ENCODE data around the gene TMIGD3. TPM values are rescaled to one million over a fixed set of nuclear protein-coding genes. Genes with fewer than 3 reads are reported as not detected.

The TMIGD3 gene
- total RNA-seq, 1 experiment from 2014 or later: not detected

- no peak for DNase-seq (ENCODE audit: unreplicated experiment)
- BruUV-seq (replicated peaks): no TSS peak
- CTCF ChIA-PET: interaction anchor here (0.7 kb wide), 1 partner anchor 991 kb away, joined by 3 read pairs; no protein-coding TSS in a partner anchor
- H3K27me3 Mint-ChIP-seq (ENCODE audit: insufficient read depth, unreplicated experiment): no peaks in the 10 kb centered on the region
- POLR2A ChIA-PET: interaction anchor here (0.6 kb wide), 1 partner anchor 328 kb away, joined by 3 read pairs; the partner anchor contains the start of genes CEPT1 and DRAM2
- H3K4me3 Mint-ChIP-seq (ENCODE audit: unreplicated experiment): no peak overlapping the region
- H3K4me1 Mint-ChIP-seq (ENCODE audit: insufficient read depth, unreplicated experiment): no peaks in the 10 kb centered on the region
- H3K36me3 Mint-ChIP-seq (ENCODE audit: insufficient read depth, unreplicated experiment): no peaks in the 10 kb centered on the region
- no peak for TF ChIP-seq CTCF (IDR thresholded peaks at IDR 0.05; ENCODE audit: unreplicated experiment)
- no peaks in the 10 kb centered on the region for H3K9me3 Mint-ChIP-seq (ENCODE audit: unreplicated experiment)
- intact Hi-C loops (cut with micrococcal nuclease): no loop called here
- no peak overlapping the region for H3K27ac Mint-ChIP-seq (ENCODE audit: low read depth, unreplicated experiment)
Measured at GRCh38 chr1:111467865-111468716, 35.3 kb downstream of the TMIGD3 start.

- intact Hi-C loops (cut with micrococcal nuclease): no loop called here
- no peaks in the 10 kb centered on the region for H3K4me1 Mint-ChIP-seq (ENCODE audit: insufficient read depth, unreplicated experiment)
- H3K27ac Mint-ChIP-seq (ENCODE audit: low read depth, unreplicated experiment): no peak overlapping the region
- TF ChIP-seq CTCF (IDR thresholded peaks at IDR 0.05; ENCODE audit: unreplicated experiment): no peak
- no peak for DNase-seq (ENCODE audit: unreplicated experiment)
- no peaks in the 10 kb centered on the region for H3K27me3 Mint-ChIP-seq (ENCODE audit: insufficient read depth, unreplicated experiment)
- no peaks in the 10 kb centered on the region for H3K9me3 Mint-ChIP-seq (ENCODE audit: unreplicated experiment)
- CTCF ChIA-PET: no interaction called here
- H3K36me3 Mint-ChIP-seq (ENCODE audit: insufficient read depth, unreplicated experiment): peaks cover 7% of the 10 kb centered on the region
- BruUV-seq (replicated peaks): no TSS peak
- POLR2A ChIA-PET: no interaction called here
- no peak overlapping the region for H3K4me3 Mint-ChIP-seq (ENCODE audit: unreplicated experiment)
Measured at GRCh38 chr1:111466480-111466879, 37.0 kb downstream of the TMIGD3 start.

- Mint-ChIP-seq H3K36me3 (ENCODE audit: insufficient read depth, unreplicated experiment) (peaks cover 14% of the 10 kb centered on the region), H3K27ac (ENCODE audit: low read depth, unreplicated experiment) (no peak overlapping the region), H3K27me3 (ENCODE audit: insufficient read depth, unreplicated experiment) (no peaks in the 10 kb centered on the region), H3K4me1 (ENCODE audit: insufficient read depth, unreplicated experiment) (no peaks in the 10 kb centered on the region), H3K9me3 (ENCODE audit: unreplicated experiment) (no peaks in the 10 kb centered on the region), H3K4me3 (ENCODE audit: unreplicated experiment) (no peak overlapping the region)
- no peak for TF ChIP-seq CTCF (IDR thresholded peaks at IDR 0.05; ENCODE audit: unreplicated experiment)
- CTCF ChIA-PET: interaction anchor here (0.7 to 1.2 kb wide), 2 partner anchors 10 to 43 kb away, joined by 3 read pairs; no protein-coding TSS in a partner anchor
- POLR2A ChIA-PET: interaction anchor here (0.7 kb wide), 1 partner anchor 9 kb away, joined by 3 read pairs; no protein-coding TSS in a partner anchor
- intact Hi-C loops (cut with micrococcal nuclease): no loop called here
- no peak for DNase-seq (ENCODE audit: unreplicated experiment)
- BruUV-seq (replicated peaks): no TSS peak
Measured at GRCh38 chr1:111465754-111466153, 37.7 kb downstream of the TMIGD3 start.

- Mint-ChIP-seq H3K4me1 (ENCODE audit: insufficient read depth, unreplicated experiment) (no peaks in the 10 kb centered on the region), H3K9me3 (ENCODE audit: unreplicated experiment) (no peaks in the 10 kb centered on the region), H3K36me3 (ENCODE audit: insufficient read depth, unreplicated experiment) (peaks cover 36% of the 10 kb centered on the region), H3K4me3 (ENCODE audit: unreplicated experiment) (no peak overlapping the region), H3K27ac (ENCODE audit: low read depth, unreplicated experiment) (no peak overlapping the region), H3K27me3 (ENCODE audit: insufficient read depth, unreplicated experiment) (no peaks in the 10 kb centered on the region)
- DNase-seq (ENCODE audit: unreplicated experiment): peak; percentile 46
- BruUV-seq (replicated peaks): no TSS peak
- CTCF ChIA-PET: interaction anchor here (0.6 to 1.2 kb wide), 2 partner anchors 19 to 20 kb away, joined by 3 to 5 read pairs; no protein-coding TSS in a partner anchor
- POLR2A ChIA-PET: interaction anchor here (0.6 to 1.1 kb wide), 4 partner anchors 12 to 1077 kb away, joined by 3 to 4 read pairs (median 4); no protein-coding TSS in a partner anchor
- intact Hi-C loops (cut with micrococcal nuclease): no loop called here
- TF ChIP-seq CTCF (IDR thresholded peaks at IDR 0.05; ENCODE audit: unreplicated experiment): no peak
Measured at GRCh38 chr1:111463029-111463683, 40.3 kb downstream of the TMIGD3 start.

Data from MCF 10A (cell line).